ENCODE measurements around the gene MECR. TPM values are rescaled to one million over a fixed set of nuclear protein-coding genes. Genes with fewer than 3 reads are reported as not detected.
A peak's percentile ranks its signal among the peaks of the same experiment; 100 is the strongest.

MECR gene
- total and polyA plus RNA-seq, 10 of the 15 experiments (the other 5 are each of a cell fraction or from before 2014, with no cell fraction given): 7.6 to 66.3 (median 38.7) TPM

GRCh38 chr1:29235955-29236711 is 5.4 kb upstream of the MECR start, which contains the start of gene PTPRU:
Gene PTPRU (plus strand): TSS chr1:29236522. CDS start chr1:29236645, 123 bp downstream.
- Histone ChIP-seq H2AFZ (ENCODE audit: control insufficient read depth, low read depth, low read length) (peak within 1 kb of the TSS; percentile 36; the same call in 1 of the 2 replicates), H3K27me3 (replicated peaks in 1 of 2; ENCODE audit: control insufficient read depth in 2 of 2, insufficient read depth in 2 of 2, low read length in 1 of 2) (peaks cover 10 to 21% of the 10 kb centered on the region in 2 experiments)
- WGBS (ENCODE audit: insufficient coverage, insufficient replicate concordance, low lambda C conversion rate, missing lambda C conversion rate): 5% methylated on average over 41 of the region's 82 CpGs
- no peak for TF ChIP-seq HCFC1 (IDR thresholded peaks at IDR 0.05; ENCODE audit: low read length)
- TF ChIP-seq RAD51 (IDR thresholded peaks at IDR 0.05): no peak
- TF ChIP-seq RAD21 (IDR thresholded peaks at IDR 0.05; ENCODE audit: insufficient read depth, low read depth, low read length): peak; percentile 74
- TF ChIP-seq RB1 (IDR thresholded peaks at IDR 0.05; ENCODE audit: borderline replicate concordance): peak; percentile 90; the same call in 1 of the 2 replicates
- peak; percentile 80 for TF ChIP-seq GATAD2B (conservative IDR thresholded peaks at IDR 0.05; ENCODE audit: low read depth)
- TF ChIP-seq BACH1 (IDR thresholded peaks at IDR 0.05; ENCODE audit: borderline replicate concordance): 0 out of 2 replicates have a peak, but pooled peaks have one; percentile 62
- 0 out of 2 replicates have a peak, but pooled peaks have one; percentile 44 for TF ChIP-seq NKRF (conservative IDR thresholded peaks at IDR 0.05)
- TF ChIP-seq POLR2A (IDR thresholded peaks at IDR 0.05; ENCODE audit: low read depth, low read length): no peak
- TF ChIP-seq CHD2 (IDR thresholded peaks at IDR 0.05; ENCODE audit: borderline replicate concordance, low read depth, low read length): peak; percentile 73
- TF ChIP-seq SMC3 (IDR thresholded peaks at IDR 0.05; ENCODE audit: borderline replicate concordance, low read length): peak; percentile 50
- 0 out of 2 replicates have a peak, but pooled peaks have one; percentile 13 for TF ChIP-seq ZNF687 (IDR thresholded peaks at IDR 0.05)
- TF ChIP-seq BHLHE40 (IDR thresholded peaks at IDR 0.05; ENCODE audit: borderline replicate concordance in 1 of 2, low read depth in 2 of 2, low read length in 1 of 2): peak in 1 of 2 experiments; percentile 75; a peak in 2 of 4 replicates
- peak; percentile 39 for TF ChIP-seq NR2F1 (conservative IDR thresholded peaks at IDR 0.05)
- no peak for TF ChIP-seq ZNF274 (IDR thresholded peaks at IDR 0.05; ENCODE audit: insufficient read depth, insufficient read length)
- peak; percentile 89 for TF ChIP-seq SMARCA5 (IDR thresholded peaks at IDR 0.05)
- no peak for TF ChIP-seq NFXL1 (IDR thresholded peaks at IDR 0.05; ENCODE audit: borderline replicate concordance)

More at GRCh38 chr1:29235955-29236711, 5.4 kb upstream of the MECR start, which contains the start of gene PTPRU:
- peak within 1 kb of the TSS; percentile 27; the same call in 1 of the 2 replicates for H3K4me3 ChIP-seq
- CTCF ChIA-PET: interaction anchor here (1.4 kb wide), 1 partner anchor 996 kb away, joined by 3 read pairs; no protein-coding TSS in a partner anchor
- no peak within 1 kb of the TSS for H3K27ac ChIP-seq (ENCODE audit: control insufficient read depth, insufficient read depth)
- H3K9ac ChIP-seq (ENCODE audit: control insufficient read depth, insufficient read depth, low read length): no peak within 1 kb of the TSS
- H3K4me1 ChIP-seq (ENCODE audit: control insufficient read depth, insufficient read depth, low read length): peaks cover 8% of the 10 kb centered on the region
- DNase-seq (ENCODE audit: low read depth, low spot score) (no peak), FAIRE-seq (no peak), ATAC-seq (peak; percentile 93)
- H4K20me1 ChIP-seq (ENCODE audit: control insufficient read depth, insufficient read depth): no peaks in the 10 kb centered on the region
- RAD21 ChIA-PET (ENCODE audit: unreplicated experiment): interaction anchor here (1.0 kb wide), 3 partner anchors 16 to 1544 kb away, joined by 3 read pairs; no protein-coding TSS in a partner anchor
- H3K9me3 ChIP-seq (replicated peaks; ENCODE audit: control insufficient read depth, insufficient read depth, low read length): no peaks in the 10 kb centered on the region
- POLR2A ChIA-PET: no interaction called here
- intact Hi-C loops (cut with micrococcal nuclease; ENCODE audit: unreplicated experiment): loop anchor here (2.0 to 5.0 kb wide), 3 partner anchors 613 to 1145 kb away; no protein-coding TSS in a partner anchor
- in situ Hi-C loops (cut with MboI): loop anchor here (5.0 to 10.0 kb wide), 2 partner anchors 1471 to 1679 kb away; no protein-coding TSS in a partner anchor
- BruUV-seq (replicated peaks): no TSS peak
- no peaks in the 10 kb centered on the region for H3K79me2 ChIP-seq (ENCODE audit: control insufficient read depth, insufficient read depth, low read length)
- H3K4me2 ChIP-seq (ENCODE audit: control insufficient read depth, insufficient read depth): peak within 1 kb of the TSS; percentile 77
- H3K36me3 ChIP-seq (ENCODE audit: control insufficient read depth in 2 of 2, insufficient read depth in 2 of 2, low read length in 1 of 2): no peaks in the 10 kb centered on the region
- SMC1A ChIA-PET (ENCODE audit: uncharacterized antibody, unreplicated experiment): no interaction called here
